H1 (cell line): ENCODE results near the gene DKKL1. TPM values are rescaled to one million over a fixed set of nuclear protein-coding genes. Genes with fewer than 3 reads are reported as not detected.
A peak's percentile ranks its signal among the peaks of the same experiment; 100 is the strongest.

ENCODE experiments used
- CTCF ChIA-PET: fragments of 300-600 bp; sonication (Branson Sonifier 250); formaldehyde crosslinking; loops from one replicate; lab custom pipeline; 2021; ENCODE audit not compliant: partially characterized antibody; lab: Charles Lee
- POLR2A ChIA-PET: fragments of 300-600 bp; sonication (Branson Sonifier 250); formaldehyde crosslinking; loops from one replicate; lab custom pipeline; 2021; ENCODE audit warnings: inconsistent platforms; ENCODE audit not compliant: partially characterized antibody; lab: Charles Lee
- DNase-seq, 2 experiments: peaks; one replicate each; pipeline versions ENCODE4 v3.0.0 to v3.0.0-alpha.2; 2010 to 2022; ENCODE audit warnings: low spot score in 2 of 2, low read depth in 1 of 2, mixed read lengths in 1 of 2
- FAIRE-seq: peaks from 2 replicates; lab custom pipeline; 2011; peaks lifted over from hg19 to GRCh38; lab: Jason Lieb, UNC
- H2AFZ ChIP-seq: 2 replicates; pipeline ENCODE4 v1.8.1; 2012; ENCODE audit warnings: low read length, inconsistent platforms
- H2AK5ac ChIP-seq: 2 replicates; pipeline ENCODE4 v1.6.1; 2013; ENCODE audit warnings: low read depth, low read length
- H2BK120ac ChIP-seq: replicated peaks from 2 replicates; pipeline ENCODE3; 2013; ENCODE audit warnings: low read depth, low read length, inconsistent platforms
- H2BK12ac ChIP-seq: 2 replicates; pipeline ENCODE4 v1.6.1; 2013; ENCODE audit warnings: low read depth, low read length
- H2BK15ac ChIP-seq: 2 replicates; pipeline ENCODE4 v1.6.1; 2013; ENCODE audit warnings: low read length
- H2BK20ac ChIP-seq: 2 replicates; pipeline ENCODE4 v1.6.1; 2013; ENCODE audit warnings: low read length
- H2BK5ac ChIP-seq: 2 replicates; pipeline ENCODE4 v1.6.1; 2013; ENCODE audit warnings: low read depth, low read length
- H3K14ac ChIP-seq: 2 replicates; pipeline ENCODE4 v1.6.1; 2013; ENCODE audit warnings: inconsistent platforms; ENCODE audit not compliant: insufficient read length
- H3K18ac ChIP-seq: 2 replicates; pipeline ENCODE4 v1.6.1; 2013; ENCODE audit warnings: low read length; ENCODE audit errors: extremely low read depth
- H3K23ac ChIP-seq: 2 replicates; pipeline ENCODE4 v1.6.1; 2013; ENCODE audit warnings: inconsistent platforms; ENCODE audit not compliant: insufficient read length
- H3K23me2 ChIP-seq: 2 replicates; pipeline ENCODE4 v1.6.1; 2013; ENCODE audit warnings: low read depth, low read length
- H3K27ac ChIP-seq: 2 replicates; pipeline ENCODE4 v1.6.1; 2011; ENCODE audit warnings: low read depth, low read length, inconsistent platforms
- H3K27me3 ChIP-seq, 4 experiments: replicated peaks in 1 of 4; 1 replicate in 1 of 4; 2 replicates in 3 of 4; pipeline versions ENCODE4 v1.6.1 to v1.8.1; 2011 to 2013; ENCODE audit warnings: low read length in 3 of 4, mild to moderate bottlenecking in 3 of 4, inconsistent platforms in 2 of 4, mixed read lengths in 2 of 4, moderate library complexity in 1 of 4; ENCODE audit not compliant: control insufficient read depth in 3 of 4, insufficient read depth in 3 of 4; ENCODE audit errors: extremely low read depth in 1 of 4
- H3K36me3 ChIP-seq, 4 experiments: 2 replicates each; pipeline versions ENCODE4 v1.6.1 to v1.8.1; 2011 to 2013; ENCODE audit warnings: mild to moderate bottlenecking in 4 of 4, low read length in 3 of 4, moderate library complexity in 2 of 4, control low read depth in 1 of 4, inconsistent platforms in 1 of 4; ENCODE audit not compliant: insufficient read depth in 4 of 4, control insufficient read depth in 2 of 4
- H3K4ac ChIP-seq: replicated peaks from 2 replicates; pipeline ENCODE3; 2013; ENCODE audit warnings: low read length, low read depth, mixed read lengths, inconsistent platforms; ENCODE audit not compliant: insufficient read length
- H3K4me1 ChIP-seq, 4 experiments: replicated peaks in 1 of 4; 1 replicate in 1 of 4; 2 replicates in 3 of 4; pipeline versions ENCODE4 v1.6.1 to v1.8.1; 2011 to 2013; ENCODE audit warnings: low read length in 3 of 4, inconsistent platforms in 2 of 4, mixed read lengths in 1 of 4; ENCODE audit not compliant: insufficient read depth in 4 of 4, control insufficient read depth in 3 of 4
- H3K4me2 ChIP-seq, 2 experiments: 2 replicates each; pipeline versions ENCODE4 v1.6.1 to v1.8.1; 2011 to 2013; ENCODE audit warnings: low read depth in 2 of 2, low read length in 2 of 2, control low read depth in 1 of 2, inconsistent platforms in 1 of 2, mild to moderate bottlenecking in 1 of 2; ENCODE audit not compliant: insufficient read depth in 1 of 2
- H3K4me3 ChIP-seq, 4 experiments: fragments of 200-600, 300-600 bp in 1 of 4; sonication (generic), shearing (Covaris generic), sonication (Bioruptor Twin) in 1 of 4; 2 replicates each; pipeline versions ENCODE4 v1.5.1 to v1.8.1; 2011 to 2016; ENCODE audit warnings: low read length in 4 of 4, low read depth in 3 of 4, control low read depth in 2 of 4, inconsistent platforms in 2 of 4, mild to moderate bottlenecking in 2 of 4, mixed read lengths in 1 of 4, moderate library complexity in 1 of 4; ENCODE audit not compliant: insufficient read depth in 2 of 4; ENCODE audit errors: extremely low read depth in 1 of 4
- H3K56ac ChIP-seq: replicated peaks from 2 replicates; pipeline ENCODE3; 2013; ENCODE audit warnings: low read depth, mild to moderate bottlenecking, mixed read lengths, low read length, inconsistent platforms; ENCODE audit not compliant: insufficient read length
- H3K79me1 ChIP-seq: 2 replicates; pipeline ENCODE4 v1.6.1; 2013; ENCODE audit warnings: low read depth, low read length, control low read depth
- H3K79me2 ChIP-seq, 2 experiments: 2 replicates each; pipeline versions ENCODE4 v1.6.1 to v1.8.1; 2012 to 2013; ENCODE audit warnings: low read length in 2 of 2, mild to moderate bottlenecking in 2 of 2, inconsistent platforms in 1 of 2; ENCODE audit not compliant: insufficient read depth in 2 of 2, control insufficient read depth in 1 of 2
- H3K9ac ChIP-seq, 4 experiments: replicated peaks in 1 of 4; 1 replicate in 1 of 4; 2 replicates in 3 of 4; pipeline versions ENCODE4 v1.6.1 to v1.8.1; 2011 to 2013; ENCODE audit warnings: low read depth in 3 of 4, low read length in 3 of 4, control low read depth in 2 of 4, mild to moderate bottlenecking in 2 of 4, moderate library complexity in 2 of 4, inconsistent platforms in 1 of 4; ENCODE audit errors: extremely low read depth in 1 of 4
- H3K9me3 ChIP-seq, 2 experiments: 2 replicates each; pipeline versions ENCODE4 v1.6.1 to v1.8.1; 2012 to 2013; ENCODE audit warnings: mild to moderate bottlenecking in 2 of 2, moderate library complexity in 2 of 2, control low read depth in 1 of 2, inconsistent platforms in 1 of 2, low read depth in 1 of 2, low read length in 1 of 2, mixed read lengths in 1 of 2; ENCODE audit not compliant: insufficient read depth in 2 of 2
- H4K20me1 ChIP-seq, 2 experiments: replicated peaks in 1 of 2; 2 replicates each; pipeline versions ENCODE3 to v1.8.1; 2011 to 2013; ENCODE audit warnings: inconsistent platforms in 2 of 2, low read length in 2 of 2, mild to moderate bottlenecking in 1 of 2; ENCODE audit not compliant: insufficient read depth in 2 of 2, control insufficient read depth in 1 of 2
- H4K5ac ChIP-seq: 2 replicates; pipeline ENCODE4 v1.6.1; 2013; ENCODE audit warnings: low read length, low read depth, mixed read lengths, inconsistent platforms; ENCODE audit not compliant: insufficient read length
- H4K8ac ChIP-seq: 2 replicates; pipeline ENCODE4 v1.8.0; 2013; ENCODE audit warnings: mild to moderate bottlenecking, moderate library complexity, low read length, inconsistent platforms; ENCODE audit not compliant: insufficient read depth; ENCODE audit errors: extremely low read depth
- H4K91ac ChIP-seq: replicated peaks from 2 replicates; pipeline ENCODE3; 2013; ENCODE audit warnings: low read length, mixed read lengths, inconsistent platforms; ENCODE audit not compliant: insufficient read length
- E2F6 ChIP-seq: IDR thresholded peaks from 2 replicates; pipeline ENCODE4 v1.6.1; 2012; ENCODE audit warnings: inconsistent platforms
- WGBS, 2 experiments: shearing (Covaris generic) in 1 of 2; methylation state at CpG; one replicate each; pipeline versions ENCODE4 v1.1.6 to v1.1.7; 2013 to 2015; ENCODE audit warnings: low lambda C conversion rate in 2 of 2, mixed read lengths in 2 of 2, inconsistent platforms in 1 of 2, low coverage in 1 of 2, missing lambda C conversion rate in 1 of 2; ENCODE audit not compliant: insufficient replicate concordance in 2 of 2, insufficient coverage in 1 of 2, insufficient read length in 1 of 2; ENCODE audit errors: extremely low coverage in 1 of 2, missing lambda C conversion rate in 1 of 2; 5-methylcytosine and 5-hydroxymethylcytosine counted together
- polyA plus RNA-seq, 7 experiments: library from polyadenylated mRNA; depleted of rRNA in 3 of 7; stranded (reverse) in 5 of 7; unstranded in 2 of 7; fragments of >200 nt in 5 of 7; fragments of 200-250 nt in 2 of 7; gene quantifications; 1 replicate in 5 of 7; 2 replicates in 1 of 7; 4 replicates in 1 of 7; pipeline versions ENCODE4 v1.2.1 to v1.2.3, GENCODE V29; 2011 to 2013; ENCODE audit warnings: missing spikeins in 2 of 7, mixed read lengths in 2 of 7
- total RNA-seq: library from RNA; stranded (reverse); fragmentation: NEBNext Ultra II Directional; extraction: Animal tissue kit (Norgen Biotek cat#: 25700); gene quantifications from 2 replicates; pipeline ENCODE4 v1.2.1, GENCODE V29; 2021

The DKKL1 gene
- total and polyA plus RNA-seq, 2 of the 8 experiments (the other 6 are each of a cell fraction or from before 2014, with no cell fraction given): 2.6 to 6.8 TPM

GRCh38 chr19:49389406-49389805 lies 25.7 kb downstream of the DKKL1 start:
- H2AK5ac ChIP-seq: no peak overlapping the region
- H3K79me2 ChIP-seq: no peaks in the 10 kb centered on the region
- no peak overlapping the region for H2BK15ac ChIP-seq
- no peak for TF ChIP-seq E2F6
- FAIRE-seq (no peak), DNase-seq (no peak)
- H3K4me1 ChIP-seq: peaks cover 0 to 3% (median under 1%) of the 10 kb centered on the region in 4 experiments; a peak in 2 of 7 replicates
- no peak overlapping the region for H3K4ac ChIP-seq
- H3K36me3 ChIP-seq: no peaks in the 10 kb centered on the region
- H3K23ac ChIP-seq: no peak overlapping the region
- no peaks in the 10 kb centered on the region for H3K9me3 ChIP-seq
- no peak overlapping the region for H3K4me2 ChIP-seq
- CTCF ChIA-PET: interaction anchor here (0.7 to 10.4 kb wide), 9 partner anchors 14 to 164 kb away, joined by 3 to 291 read pairs (median 8); partner anchors contain the start of genes GFY and PTH2
- H4K91ac ChIP-seq: no peak overlapping the region
- H3K79me1 ChIP-seq: no peaks in the 10 kb centered on the region
- no peak overlapping the region for H2AFZ ChIP-seq
- H4K5ac ChIP-seq: no peak overlapping the region
- no peak overlapping the region for H2BK5ac ChIP-seq
- no peaks in the 10 kb centered on the region; the same call in 1 of the 2 replicates for H3K23me2 ChIP-seq
- peak overlapping the region; percentile 50; the same call in 1 of the 2 replicates for H2BK12ac ChIP-seq
- no peak overlapping the region for H4K8ac ChIP-seq
- H3K27ac ChIP-seq: no peak overlapping the region
- no peak overlapping the region for H2BK120ac ChIP-seq
- H3K4me3 ChIP-seq: no peak overlapping the region
- 94% methylated on average over 16 of the region's 20 CpGs; no CpG with 5 or more reads in 1 of the 2 experiments for WGBS, 2 experiments
- H3K9ac ChIP-seq: no peak overlapping the region
- H3K27me3 ChIP-seq: no peaks in the 10 kb centered on the region
- no peak overlapping the region for H2BK20ac ChIP-seq
- POLR2A ChIA-PET: interaction anchor here (0.6 to 1.1 kb wide), 7 partner anchors 16 to 224 kb away, joined by 3 read pairs; no protein-coding TSS in a partner anchor
- H4K20me1 ChIP-seq: no peaks in the 10 kb centered on the region
- no peak overlapping the region for H3K14ac ChIP-seq
- no peak overlapping the region for H3K56ac ChIP-seq
- H3K18ac ChIP-seq: no peak overlapping the region
